ENCODE results near the gene WDR6. TPM values are rescaled to one million over a fixed set of nuclear protein-coding genes. Genes with fewer than 3 reads are reported as not detected.

The WDR6 gene
- total RNA-seq, 2 experiments from 2014 or later: 101 to 128 TPM

DNA sequence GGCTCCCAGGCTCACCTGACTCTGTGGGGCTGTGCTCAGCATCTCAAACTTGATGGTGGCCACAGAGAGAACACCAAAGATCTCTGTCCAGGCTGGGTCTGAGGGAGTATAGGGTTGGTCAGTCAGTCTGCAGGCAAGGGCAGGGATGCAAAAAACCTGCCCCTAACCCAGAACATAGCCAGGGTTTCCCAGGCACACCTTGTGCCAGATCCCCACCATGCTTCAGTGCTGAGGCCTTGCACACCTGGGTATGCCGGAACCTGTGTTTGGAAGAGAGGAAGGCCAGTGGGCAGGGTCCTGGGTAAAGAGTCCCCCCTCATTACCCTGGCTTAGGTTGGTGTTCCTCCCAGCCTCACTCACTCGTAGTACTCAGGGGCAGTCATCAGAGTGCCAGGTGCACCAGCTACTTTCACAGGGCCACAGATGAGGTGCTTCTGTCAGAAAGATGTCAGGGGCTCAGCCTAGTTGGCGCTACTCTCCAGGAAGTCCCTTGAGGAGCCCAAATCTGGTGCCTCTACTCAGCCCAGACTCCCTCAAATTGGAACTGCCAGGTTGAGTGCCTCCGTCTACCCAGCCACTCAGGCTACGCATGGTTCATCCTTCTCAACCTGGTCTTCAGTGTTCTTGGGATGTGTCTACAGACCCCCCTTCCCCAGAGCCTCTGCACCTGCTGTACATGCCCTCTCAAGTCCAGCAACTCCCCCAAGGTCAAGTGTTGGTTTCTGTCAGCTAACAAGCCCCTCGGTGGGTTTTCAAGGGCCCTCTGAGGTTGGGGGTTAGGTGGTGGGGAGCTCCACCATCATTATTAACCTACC lies 9.4 kb downstream of the WDR6 start:
- Histone ChIP-seq H3K9me2 (ENCODE audit: insufficient read depth, low read length) (no peaks in the 10 kb centered on the region), H3K36me3 (ENCODE audit: insufficient read depth, low read length) (peaks cover 53% of the 10 kb centered on the region), H3K27ac (ENCODE audit: low read depth, low read length, poor library complexity, severe bottlenecking) (no peak overlapping the region)

DNA sequence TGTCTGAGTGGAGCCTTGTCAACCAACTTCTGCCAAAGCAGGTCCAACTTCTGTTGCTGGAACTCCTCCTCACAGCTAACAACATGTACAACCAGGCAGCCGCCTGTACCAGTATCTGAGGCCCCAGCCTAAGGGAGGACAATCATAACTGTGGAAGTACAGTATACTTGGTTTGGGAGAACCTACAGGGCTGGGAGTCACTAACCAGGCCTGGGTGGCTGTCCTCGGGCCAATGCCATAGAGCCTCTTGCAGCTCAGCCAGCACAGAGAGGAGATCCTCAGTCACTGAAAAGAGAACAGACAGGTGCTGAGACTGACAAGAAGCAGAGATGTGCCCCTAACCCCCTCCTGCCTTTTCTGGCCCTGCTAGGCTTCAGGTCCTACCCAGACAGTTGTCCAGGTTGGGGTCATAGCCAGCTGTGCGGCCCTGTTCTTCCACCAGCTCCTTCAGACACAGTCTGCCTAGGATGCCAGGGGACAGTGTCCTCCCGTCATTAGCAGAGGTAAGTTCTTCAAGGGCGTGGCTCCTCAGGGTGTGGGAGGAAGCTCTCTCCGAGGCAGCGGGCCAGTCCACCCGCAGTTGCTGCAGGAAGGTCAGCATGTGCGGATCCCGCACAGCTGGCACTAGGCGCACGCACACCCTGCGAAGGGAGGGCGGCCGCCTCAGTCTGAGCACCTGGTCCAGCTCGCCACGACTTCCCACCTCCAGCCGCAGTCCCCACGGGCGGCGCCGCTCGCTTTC lies 10.2 kb downstream of the WDR6 start:
- peak overlapping the region; percentile 80 for H3K4me3 ChIP-seq (ENCODE audit: low read depth, low read length, poor library complexity, severe bottlenecking)
- intact Hi-C loops (cut with micrococcal nuclease; ENCODE audit: unreplicated experiment): no loop called here
- H3K4me1 ChIP-seq (ENCODE audit: insufficient read depth, low read length, poor library complexity, severe bottlenecking): peaks cover 22% of the 10 kb centered on the region
- POLR2A ChIA-PET: interaction anchor here (0.5 to 2.0 kb wide), 2 partner anchors 10 to 1481 kb away, joined by 4 to 9 read pairs; partner anchors contain the start of gene WDR6
- no peak for TF ChIP-seq EZH2phosphoT487 (IDR thresholded peaks at IDR 0.05; ENCODE audit: borderline replicate concordance, low read depth, low read length)
- no peak for TF ChIP-seq CTCF (conservative IDR thresholded peaks at IDR 0.05; ENCODE audit: low read length)
- peaks cover 47% of the 10 kb centered on the region for H3K36me3 ChIP-seq (ENCODE audit: insufficient read depth, low read length)
- peaks cover 23% of the 10 kb centered on the region; the same call in 1 of the 2 replicates for H3K79me2 ChIP-seq (ENCODE audit: insufficient read depth, low read depth, low read length)
- no TSS peak for BruUV-seq (replicated peaks)
- H3K27ac ChIP-seq (ENCODE audit: low read depth, low read length, poor library complexity, severe bottlenecking): no peak overlapping the region
- H4K20me1 ChIP-seq (ENCODE audit: insufficient read depth, low read length): no peaks in the 10 kb centered on the region
- peak overlapping the region; percentile 90 for H3K4me2 ChIP-seq (ENCODE audit: low read length)
- CTCF ChIA-PET (ENCODE audit: unreplicated experiment): interaction anchor here (1.1 kb wide), 1 partner anchor 10 kb away, joined by 3 read pairs; the partner anchor contains the start of gene WDR6
- no peak overlapping the region for H2AFZ ChIP-seq (ENCODE audit: low read length)
- no peaks in the 10 kb centered on the region for H3K9me2 ChIP-seq (ENCODE audit: insufficient read depth, low read length)
- DNase-seq (ENCODE audit: low spot score): no peak
- H3K9me3 ChIP-seq (ENCODE audit: low read length): no peaks in the 10 kb centered on the region

More for the DNA sequence above, 9.4 kb downstream of the WDR6 start:
- Histone ChIP-seq H2AFZ (ENCODE audit: low read length) (no peak overlapping the region), H3K4me2 (ENCODE audit: low read length) (no peak overlapping the region), H4K20me1 (ENCODE audit: insufficient read depth, low read length) (no peaks in the 10 kb centered on the region), H3K4me3 (ENCODE audit: low read depth, low read length, poor library complexity, severe bottlenecking) (no peak overlapping the region), H3K4me1 (ENCODE audit: insufficient read depth, low read length, poor library complexity, severe bottlenecking) (peaks cover 22% of the 10 kb centered on the region), H3K9me3 (ENCODE audit: low read length) (no peaks in the 10 kb centered on the region), H3K79me2 (ENCODE audit: insufficient read depth, low read depth, low read length) (peaks cover 20% of the 10 kb centered on the region; the same call in 1 of the 2 replicates)
- intact Hi-C loops (cut with micrococcal nuclease; ENCODE audit: unreplicated experiment): no loop called here
- BruUV-seq (replicated peaks): no TSS peak
- ChIA-PET POLR2A (interaction anchor here (0.5 to 2.0 kb wide), 2 partner anchors 10 to 1482 kb away, joined by 4 to 9 read pairs; partner anchors contain the start of gene WDR6), CTCF (ENCODE audit: unreplicated experiment) (interaction anchor here (1.1 kb wide), 1 partner anchor 9 kb away, joined by 3 read pairs; the partner anchor contains the start of gene WDR6)
- no peak for TF ChIP-seq CTCF (conservative IDR thresholded peaks at IDR 0.05; ENCODE audit: low read length)
- no peak for TF ChIP-seq EZH2phosphoT487 (IDR thresholded peaks at IDR 0.05; ENCODE audit: borderline replicate concordance, low read depth, low read length)
- no peak for DNase-seq (ENCODE audit: low spot score)

Data from OCI-LY7 (cell line).